ENCODE data around the gene COG5.
"Not testable (repeated sequence)": the region's sequence is repeated elsewhere in the genome, so short reads cannot be mapped to it uniquely, and the experiment has no call there.

The COG5 gene

DNA sequence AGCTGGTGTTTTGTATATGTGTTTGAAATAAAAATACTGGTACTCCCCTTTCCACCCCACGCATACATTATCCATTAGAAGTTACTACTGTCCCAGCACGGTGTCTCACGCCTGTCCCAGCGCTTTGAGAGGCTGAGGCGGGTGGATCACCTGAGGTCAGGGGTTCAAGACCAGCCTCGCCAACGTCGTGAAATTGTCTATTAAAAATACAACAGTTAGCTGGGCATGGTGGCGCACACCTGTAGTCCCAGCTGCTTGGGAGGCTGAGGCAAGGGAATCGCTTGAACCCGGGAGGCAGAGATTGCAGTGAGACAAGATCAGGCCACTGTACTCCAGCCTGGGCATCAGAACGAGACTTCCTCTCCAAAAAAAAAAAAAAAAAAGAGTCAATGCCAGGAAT, 392.2 kb downstream of the COG5 start:
- DNase-seq: no peak

DNA sequence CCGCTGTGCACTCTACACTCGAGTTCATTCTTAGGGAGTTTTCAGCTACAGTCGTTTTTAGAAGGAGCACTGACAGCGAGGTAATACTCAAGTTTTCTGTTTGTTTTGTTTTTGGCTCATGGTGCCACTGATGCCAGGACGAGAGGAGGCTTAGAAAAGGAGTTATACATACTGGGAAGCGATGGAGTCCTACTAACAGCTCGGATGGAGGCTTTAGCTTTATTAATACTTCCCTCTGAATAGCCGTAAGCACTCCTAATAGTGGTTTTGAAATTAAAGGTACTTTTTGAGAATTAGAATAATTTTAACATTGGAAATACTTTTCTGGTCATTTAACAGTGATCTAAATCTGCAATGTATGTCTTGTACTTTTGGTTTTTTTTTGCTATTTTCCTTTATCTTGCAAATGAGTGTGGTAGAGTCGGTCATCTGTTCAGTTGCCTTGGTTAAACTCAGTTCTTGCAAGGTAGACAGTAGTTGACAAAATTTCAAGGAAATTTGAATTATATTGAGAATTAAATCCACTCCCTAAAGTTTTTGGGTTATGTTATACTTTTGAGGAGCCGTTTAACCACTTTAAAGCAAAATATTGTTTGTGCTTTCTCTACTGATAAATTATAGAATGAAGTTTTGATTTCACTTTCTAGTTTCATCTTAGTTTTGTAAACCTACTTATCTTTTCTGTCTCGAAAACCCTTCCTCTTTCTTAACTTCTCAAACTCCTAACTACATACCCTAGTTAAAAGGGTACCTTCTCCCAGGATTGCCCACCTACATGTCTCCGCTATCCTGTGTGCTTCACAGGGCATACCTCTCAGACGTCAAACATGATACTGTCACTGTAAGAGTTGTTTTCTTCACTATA, 393.4 kb downstream of the COG5 start:
- DNase-seq: peak; percentile 47

DNA sequence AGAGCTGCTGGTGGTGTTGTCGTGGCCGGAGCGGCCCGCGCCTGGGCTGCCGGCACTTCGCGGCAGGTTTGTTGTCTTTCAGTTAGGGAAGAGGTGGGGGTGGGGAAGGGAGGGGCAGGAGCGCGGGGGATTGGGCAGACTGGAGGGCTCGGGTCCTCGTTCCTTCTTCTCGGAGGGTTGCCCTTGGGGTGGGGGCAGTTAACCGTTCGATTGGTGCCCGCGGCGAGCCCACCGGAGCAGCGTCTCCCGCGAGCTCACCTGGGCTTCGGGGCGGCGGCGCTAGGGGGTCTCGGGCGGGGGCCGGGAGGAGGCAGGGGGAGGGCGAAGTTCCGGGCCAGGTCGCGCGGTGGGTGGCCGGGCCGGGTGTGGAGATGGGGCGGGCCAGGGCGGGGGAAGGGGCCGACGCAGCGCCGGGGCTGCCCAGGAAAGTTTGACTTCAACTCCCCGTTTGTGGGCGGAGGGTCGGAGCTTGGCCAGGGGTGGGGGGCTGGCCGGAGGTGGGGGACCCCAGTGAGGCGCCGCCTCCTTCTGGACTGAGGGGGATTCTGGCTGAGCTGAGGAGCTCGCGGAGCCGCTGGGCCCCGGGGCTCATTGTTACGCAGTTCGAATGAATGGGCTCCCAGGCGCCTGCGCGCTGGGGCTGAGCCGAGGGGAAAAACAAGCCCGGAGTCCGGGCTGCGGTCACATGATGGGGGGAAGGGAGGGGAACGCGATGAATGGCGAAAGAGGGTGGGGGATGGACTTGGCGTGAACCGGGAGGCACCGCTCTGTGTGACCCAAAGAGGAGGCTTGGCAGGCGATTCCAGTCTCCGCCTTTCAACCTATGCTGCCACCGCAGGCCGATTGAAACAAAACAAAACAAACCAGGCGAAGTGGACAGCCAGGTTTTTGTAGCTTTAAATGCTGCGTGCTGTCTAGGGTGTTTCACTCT, 394.3 kb downstream of the COG5 start:
- DNase-seq: peak; percentile 86

DNA sequence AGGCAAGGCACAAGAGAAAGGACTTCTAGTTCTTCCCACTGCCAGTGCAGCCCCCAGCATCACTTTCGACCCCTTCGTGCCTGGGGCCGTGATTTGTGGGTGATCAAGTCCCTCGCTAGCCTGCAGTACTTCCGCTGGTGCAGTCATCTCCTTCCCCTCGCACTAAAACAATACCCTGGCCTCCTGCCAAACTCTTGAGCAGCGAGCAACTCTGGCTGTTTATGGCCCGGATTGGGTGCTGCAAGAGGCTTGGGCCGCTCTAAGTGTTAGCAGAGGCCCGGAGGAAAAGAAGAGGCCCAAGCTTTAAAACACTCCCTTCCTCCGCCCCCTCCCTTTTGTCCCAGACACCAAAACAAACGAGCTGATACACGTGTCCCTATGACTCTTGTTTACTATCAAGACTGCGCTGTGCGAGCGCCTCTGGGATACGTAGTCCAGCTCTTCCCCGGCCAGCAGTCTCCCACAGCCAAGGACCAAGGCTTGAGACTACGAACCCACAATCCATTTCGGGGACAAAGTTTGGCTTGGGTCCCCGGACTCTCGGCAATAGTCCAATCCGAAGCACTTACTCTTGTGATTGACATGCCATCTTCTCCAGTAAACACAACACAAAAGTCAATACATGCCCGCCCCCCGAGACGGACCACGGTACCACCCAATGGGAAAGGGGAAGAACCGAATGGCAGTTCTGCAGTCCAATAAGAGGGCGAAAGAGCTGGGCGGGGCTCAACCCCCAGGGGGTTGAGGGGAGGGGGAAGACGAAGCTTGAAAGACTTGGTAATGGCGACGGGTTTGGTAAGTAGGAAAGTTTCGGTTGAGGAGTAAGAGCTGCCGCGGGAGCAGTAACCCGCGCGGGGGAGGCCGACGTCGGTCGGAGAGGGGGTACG, 395.2 kb downstream of the COG5 start, which contains the start of gene HBP1:
HBP1 (plus strand) TSS at position 771 of the 887 bp plus-strand sequence. CDS start 10,891 bp downstream, outside the sequence.
- peak; percentile 100 for DNase-seq

DNA sequence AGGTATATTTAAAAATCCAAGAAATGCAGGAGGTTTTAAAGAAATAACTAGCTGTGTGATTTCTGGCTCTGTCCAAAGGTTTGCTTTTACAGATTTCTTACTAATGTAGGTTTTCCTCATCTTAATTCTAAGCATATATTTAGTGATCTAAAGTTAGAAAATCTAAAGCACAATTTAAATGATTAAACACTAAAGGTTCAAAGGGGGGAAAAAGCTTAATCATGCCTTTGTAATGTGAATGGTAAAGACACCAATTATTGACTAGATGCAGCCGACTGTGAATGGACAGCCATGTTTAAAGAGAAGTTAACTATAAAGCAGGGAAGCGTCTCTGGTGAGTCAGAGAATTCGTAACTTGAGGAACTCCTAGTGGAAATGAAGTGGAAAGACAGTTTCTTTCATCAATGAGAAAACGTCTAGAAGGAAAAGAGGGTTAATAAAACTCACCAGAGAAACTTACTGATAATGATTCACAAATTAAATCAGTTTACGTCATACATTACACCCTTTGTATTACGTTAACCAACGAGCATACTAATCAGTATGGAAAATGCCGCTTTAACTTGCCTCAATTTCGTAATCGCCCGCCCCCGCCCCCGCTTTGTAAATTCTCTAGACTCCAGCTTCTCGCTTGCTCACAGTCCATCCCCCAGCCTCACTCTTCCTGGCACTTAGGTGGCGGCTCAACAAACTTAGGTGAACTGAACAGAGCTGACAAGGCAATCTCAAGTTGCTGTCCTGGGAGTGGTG, 396.1 kb downstream of the COG5 start:
- DNase-seq: peak; percentile 86

DNA sequence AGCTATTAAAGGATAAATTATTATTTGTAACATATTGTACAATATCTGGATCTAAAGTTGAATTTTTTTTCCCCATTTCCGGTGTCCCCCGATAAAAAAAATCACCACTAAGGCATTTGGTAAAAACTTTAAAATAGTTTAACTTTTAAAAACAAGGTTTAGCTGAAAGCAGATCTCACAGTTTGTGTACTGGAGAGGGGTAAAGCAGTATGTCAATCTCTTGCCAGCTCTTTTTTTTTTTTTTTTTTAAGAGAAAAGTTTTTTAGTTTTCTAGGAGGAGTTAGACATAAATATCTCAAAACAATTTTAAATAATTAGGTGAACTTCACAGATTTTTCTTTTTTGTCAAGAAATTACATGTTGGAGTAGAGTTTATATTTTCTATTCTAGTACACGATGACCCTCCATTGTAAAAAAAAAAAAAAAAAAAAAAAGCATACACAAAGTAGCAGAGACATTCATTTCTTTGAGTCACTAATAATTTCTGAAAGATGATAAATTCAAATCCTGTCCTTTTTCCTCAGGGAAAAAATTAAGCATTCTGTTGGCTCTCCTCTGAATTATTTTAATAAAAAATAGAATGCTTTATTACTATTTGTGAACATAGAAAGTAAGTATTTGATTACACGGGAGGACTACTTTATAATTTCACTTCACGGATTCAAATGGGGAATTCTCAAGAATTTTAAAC, 396.8 kb downstream of the COG5 start:
- no peak for DNase-seq

DNA sequence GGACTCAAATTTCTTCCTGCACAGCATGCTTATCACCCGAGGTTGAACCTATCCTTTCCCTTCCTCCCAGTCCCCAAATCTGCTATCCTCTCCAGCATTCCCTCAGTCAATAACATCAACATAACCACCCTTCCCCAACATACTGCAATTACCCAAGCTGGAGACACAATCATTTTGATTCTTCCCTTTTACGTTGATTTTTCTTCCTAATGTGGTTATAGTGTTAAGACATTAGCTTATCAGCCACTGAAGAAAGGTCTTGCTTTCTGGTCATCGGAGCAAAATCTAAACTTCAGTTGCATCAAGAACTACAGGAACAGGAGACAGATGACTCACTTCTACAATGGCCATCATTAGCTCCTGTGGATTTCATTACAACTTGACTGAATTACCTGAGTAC, 398.4 kb downstream of the COG5 start:
- no peak for DNase-seq

DNA sequence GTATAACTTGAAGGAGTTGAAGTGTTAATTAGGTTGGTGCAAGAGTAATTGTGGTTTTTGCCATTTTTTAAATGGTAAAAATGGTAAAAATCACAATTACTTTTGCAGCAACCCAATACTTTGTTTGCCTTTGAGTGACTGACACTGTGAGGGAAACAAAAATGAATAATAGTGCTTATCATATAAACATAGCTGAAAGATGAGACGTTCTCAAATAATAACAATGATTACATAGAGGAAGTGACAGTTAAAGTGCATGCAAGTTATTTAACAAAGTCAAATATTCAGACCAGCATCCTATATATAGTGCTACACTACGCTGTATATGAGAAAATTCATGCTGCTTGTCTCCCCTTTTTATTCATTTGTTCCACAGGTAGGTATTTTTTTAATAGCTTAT, 399.6 kb downstream of the COG5 start:
- DNase-seq: no peak

DNA sequence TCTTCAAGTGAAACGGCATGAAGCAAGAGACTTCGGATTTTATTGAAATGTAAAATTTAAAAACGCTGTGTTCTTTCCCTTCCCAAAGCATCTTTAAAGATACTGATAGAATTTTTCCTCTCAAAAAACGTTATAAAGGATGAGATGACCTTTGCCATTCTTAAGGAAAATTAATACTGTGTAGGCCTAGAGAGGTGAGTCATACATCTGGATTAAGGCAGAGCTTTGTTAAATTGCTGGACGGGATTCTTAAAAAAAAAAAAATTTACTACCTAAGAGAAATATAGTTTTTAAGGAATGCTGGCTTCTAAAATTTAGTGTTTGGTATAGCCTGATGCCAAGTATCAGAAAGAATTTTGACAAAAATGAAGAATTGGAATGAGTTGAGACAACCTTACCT, 401.2 kb downstream of the COG5 start:
- DNase-seq: no peak

DNA sequence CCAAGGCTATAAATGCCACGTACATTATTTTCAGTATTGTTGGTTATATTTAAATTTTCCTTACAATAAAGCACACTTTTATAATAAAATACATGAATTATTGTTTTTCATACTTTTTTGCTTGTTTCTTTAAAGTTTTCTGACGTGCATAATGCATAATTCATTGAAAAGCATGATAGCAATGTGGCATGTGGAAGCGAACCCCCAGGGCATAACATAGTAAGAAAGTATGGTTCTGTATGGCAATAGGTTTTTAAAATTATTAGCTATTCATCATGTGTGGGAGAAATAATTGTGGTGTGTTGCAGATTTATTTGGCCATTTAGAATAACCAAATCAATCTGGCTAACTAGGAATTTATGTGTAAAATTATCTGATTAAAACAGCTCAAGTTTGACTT, 402.3 kb downstream of the COG5 start:
- DNase-seq: no peak

DNA sequence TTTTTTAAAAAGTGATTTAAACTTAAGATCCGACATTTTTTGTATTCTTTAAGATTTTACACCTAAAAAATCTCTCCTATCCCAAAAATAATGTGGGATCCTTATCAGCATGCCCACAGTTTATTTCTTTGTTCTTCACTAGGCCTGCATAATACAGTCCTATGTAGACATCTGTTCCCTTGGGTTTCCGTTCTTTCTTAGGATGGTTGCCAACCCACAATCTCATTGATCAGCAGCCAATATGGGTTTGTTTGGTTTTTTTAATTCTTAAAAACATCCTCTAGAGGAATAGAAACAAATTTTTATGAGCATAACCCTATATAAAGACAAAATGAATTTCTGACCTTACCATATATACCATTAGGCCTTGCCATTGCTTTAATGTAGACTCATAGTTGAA, 403.3 kb downstream of the COG5 start:
- DNase-seq: no peak

DNA sequence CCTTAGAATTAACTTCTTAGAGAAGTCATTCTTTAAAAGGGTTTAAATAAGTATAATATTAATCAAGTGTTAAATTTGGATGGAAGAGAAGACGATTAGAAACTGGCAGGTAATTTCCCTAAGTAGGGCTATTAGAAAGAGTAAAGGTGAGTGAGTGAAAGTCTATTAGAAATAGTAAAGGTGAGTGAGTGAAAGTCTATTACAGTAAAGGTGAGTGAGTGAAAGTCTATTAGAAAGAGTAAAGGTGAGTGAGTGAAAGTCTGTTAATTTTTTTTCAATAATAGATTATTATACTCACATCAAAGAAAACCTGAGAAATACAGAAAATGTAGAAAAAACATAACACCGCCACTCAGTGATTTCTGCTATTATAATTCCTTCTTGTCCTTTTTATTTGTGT, 405.7 kb downstream of the COG5 start:
- DNase-seq: no peak

DNA sequence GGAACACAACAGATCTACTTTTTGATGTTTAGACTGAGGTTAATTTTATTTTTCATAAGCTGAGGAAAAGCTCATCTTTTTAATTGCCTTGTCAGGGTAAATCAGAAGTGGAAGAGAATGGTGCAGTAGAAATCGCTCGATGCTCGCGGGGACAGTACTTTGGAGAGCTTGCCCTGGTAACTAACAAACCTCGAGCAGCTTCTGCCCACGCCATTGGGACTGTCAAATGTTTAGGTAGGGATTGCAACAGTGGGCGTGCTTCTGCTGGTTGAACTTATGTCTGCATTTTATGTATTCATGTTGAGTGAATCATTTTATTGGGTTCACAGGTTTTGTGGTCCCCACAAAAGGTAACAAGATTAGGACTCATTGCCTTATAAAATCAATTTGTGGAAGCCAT, 406.6 kb downstream of the COG5 start:
- no peak for DNase-seq

DNA sequence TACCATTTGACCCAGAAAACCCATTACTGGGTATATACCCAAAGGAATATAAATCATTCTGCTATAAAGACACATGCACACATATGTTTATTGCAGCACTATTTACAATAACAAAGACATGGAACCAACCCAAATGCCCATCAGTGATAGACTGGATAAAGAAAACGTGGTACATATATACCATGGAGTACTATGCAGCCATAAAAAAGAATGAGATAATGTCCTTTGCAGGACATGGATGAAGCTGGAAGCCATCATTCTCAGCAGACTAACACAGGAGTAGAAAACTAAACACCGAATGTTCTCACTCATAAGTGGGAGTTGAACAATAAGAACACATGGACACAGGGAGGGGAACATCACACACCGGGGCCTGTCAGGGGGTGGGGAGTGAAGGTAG, 408.0 kb downstream of the COG5 start:
- DNase-seq: not testable (repeated sequence)

DNA sequence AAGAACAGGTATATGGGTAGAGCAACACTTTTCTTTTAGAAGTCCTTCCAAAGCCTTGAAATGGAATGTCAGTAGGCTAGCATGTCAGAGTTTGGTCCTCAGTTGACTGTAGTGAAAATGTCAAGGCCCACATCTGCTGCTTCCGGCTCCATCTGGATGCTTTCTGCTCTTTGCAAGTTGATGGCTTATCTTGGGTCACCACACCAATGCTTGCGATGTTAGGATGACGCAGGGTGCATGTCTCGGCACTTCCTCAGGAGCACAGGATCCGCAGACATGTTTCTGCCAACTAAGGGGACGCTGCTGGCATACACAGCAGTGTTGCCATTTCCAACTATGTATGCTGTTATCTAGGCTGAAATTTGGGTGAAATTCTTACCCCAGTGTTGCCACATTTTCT, 408.9 kb downstream of the COG5 start:
- DNase-seq: no peak

DNA sequence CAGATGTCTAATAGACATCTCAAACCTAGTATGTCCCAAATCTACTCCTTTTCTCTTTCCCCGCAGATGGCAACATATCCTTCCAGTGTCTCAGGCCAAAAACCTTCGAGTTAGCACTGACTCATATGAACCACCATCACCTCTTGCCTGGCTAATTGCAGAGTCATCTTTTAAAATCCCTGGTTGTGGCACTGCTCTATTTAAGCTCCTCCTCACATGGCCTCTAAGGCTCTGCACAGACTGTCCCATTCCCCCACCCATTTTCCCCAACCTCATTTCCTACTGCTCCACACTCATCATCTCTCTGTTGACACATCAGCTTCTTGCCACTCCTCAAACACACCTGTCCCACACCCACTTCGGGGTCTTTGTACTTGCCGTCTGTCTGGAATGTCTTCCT, 411.7 kb downstream of the COG5 start:
- DNase-seq: peak; percentile 18
